Thyroid gland (tissue), 4 donors: ENCODE results near the gene PKIB.

ENCODE experiments used
- POLR2A ChIP-seq, 2 donors: fragments of 450-650 bp; IDR thresholded peaks; one replicate each; pipeline ENCODE4 v1.6.1; 2017; ENCODE audit warnings: antibody characterized with exemption in 2 of 2, mild to moderate bottlenecking in 2 of 2, moderate library complexity in 1 of 2
- TF ChIP-seq, protein P1 (sequence below), 6 experiments: fragments of 200-600 bp in 3 of 6; fragments of 450-650 bp in 3 of 6; sonication (generic) in 3 of 6; IDR thresholded peaks; one replicate each; pipeline ENCODE4 v1.5.1; 2016 to 2019; ENCODE audit warnings: antibody characterized with exemption in 6 of 6, mild to moderate bottlenecking in 2 of 6, inconsistent platforms in 1 of 6, moderate library complexity in 1 of 6

DNA sequence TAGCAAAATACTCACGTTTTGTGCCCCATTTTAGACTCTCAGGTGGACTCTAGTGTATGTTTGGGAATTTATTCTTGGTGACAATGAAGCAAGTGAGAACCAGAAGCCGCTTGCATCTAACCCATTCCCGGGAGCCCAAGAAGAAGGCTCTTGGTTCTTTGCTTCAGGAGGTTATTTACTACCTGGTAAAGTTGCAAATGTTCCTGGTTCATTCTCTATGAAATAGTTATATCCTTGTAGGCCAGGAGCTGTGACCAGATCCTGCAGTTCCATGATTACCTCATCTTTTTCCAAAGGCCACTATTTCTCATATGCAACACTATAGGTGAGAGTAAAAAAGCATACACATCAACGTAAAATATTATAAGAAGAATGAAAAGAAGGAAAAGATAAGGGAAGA, 108.4 kb downstream of the PKIB start:
- TF ChIP-seq, protein P1, sequence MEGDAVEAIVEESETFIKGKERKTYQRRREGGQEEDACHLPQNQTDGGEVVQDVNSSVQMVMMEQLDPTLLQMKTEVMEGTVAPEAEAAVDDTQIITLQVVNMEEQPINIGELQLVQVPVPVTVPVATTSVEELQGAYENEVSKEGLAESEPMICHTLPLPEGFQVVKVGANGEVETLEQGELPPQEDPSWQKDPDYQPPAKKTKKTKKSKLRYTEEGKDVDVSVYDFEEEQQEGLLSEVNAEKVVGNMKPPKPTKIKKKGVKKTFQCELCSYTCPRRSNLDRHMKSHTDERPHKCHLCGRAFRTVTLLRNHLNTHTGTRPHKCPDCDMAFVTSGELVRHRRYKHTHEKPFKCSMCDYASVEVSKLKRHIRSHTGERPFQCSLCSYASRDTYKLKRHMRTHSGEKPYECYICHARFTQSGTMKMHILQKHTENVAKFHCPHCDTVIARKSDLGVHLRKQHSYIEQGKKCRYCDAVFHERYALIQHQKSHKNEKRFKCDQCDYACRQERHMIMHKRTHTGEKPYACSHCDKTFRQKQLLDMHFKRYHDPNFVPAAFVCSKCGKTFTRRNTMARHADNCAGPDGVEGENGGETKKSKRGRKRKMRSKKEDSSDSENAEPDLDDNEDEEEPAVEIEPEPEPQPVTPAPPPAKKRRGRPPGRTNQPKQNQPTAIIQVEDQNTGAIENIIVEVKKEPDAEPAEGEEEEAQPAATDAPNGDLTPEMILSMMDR (IDR thresholded peaks at IDR 0.05) = no peak
- TF ChIP-seq POLR2A (IDR thresholded peaks at IDR 0.05) = no peak
